Heart right ventricle (tissue), 16 donors: ENCODE results near the gene AKAIN1. TPM values are rescaled to one million over a fixed set of nuclear protein-coding genes. Genes with fewer than 3 reads are reported as not detected.

Source experiments
- ATAC-seq, 8 donors: fragments of 200-7000 bp; cut with Tn5 transposase; one replicate each; pipeline ENCODE4 v1.9.1; 2020; ENCODE audit warnings: mild to moderate bottlenecking in 8 of 8, moderate library complexity in 8 of 8, moderate number of reproducible peaks in 1 of 8
- DNase-seq, 2 donors: peaks; one replicate each; pipeline ENCODE4 v3.0.0-alpha.2; 2020
- H3K27ac ChIP-seq, 10 donors: fragments of 200-600 bp; sonication (generic) in 2 of 10; one replicate each; pipeline versions ENCODE4 v1.5.0 to v1.8.0; 2020 to 2022; ENCODE audit warnings: mild to moderate bottlenecking in 3 of 10
- H3K27me3 ChIP-seq, 7 donors: fragments of 200-600 bp; one replicate each; pipeline ENCODE4 v1.8.0; 2021 to 2022; ENCODE audit warnings: mild to moderate bottlenecking in 2 of 7
- H3K36me3 ChIP-seq, 9 donors: fragments of 200-600 bp; sonication (generic) in 1 of 9; one replicate each; pipeline versions ENCODE4 v1.5.0 to v1.8.0; 2020 to 2022; ENCODE audit warnings: mild to moderate bottlenecking in 2 of 9
- H3K4me1 ChIP-seq, 9 donors: fragments of 200-600 bp; sonication (generic) in 1 of 9; one replicate each; pipeline versions ENCODE4 v1.5.0 to v1.8.0; 2020 to 2022; ENCODE audit warnings: mild to moderate bottlenecking in 4 of 9
- H3K4me3 ChIP-seq, 10 donors: fragments of 200-600 bp; sonication (generic) in 2 of 10; one replicate each; pipeline versions ENCODE4 v1.5.0 to v1.8.0; 2020 to 2022; ENCODE audit warnings: mild to moderate bottlenecking in 7 of 10, moderate library complexity in 2 of 10
- H3K9me3 ChIP-seq, 11 donors: fragments of 200-600 bp in 10 of 11; sonication (generic) in 2 of 11; one replicate each; pipeline versions ENCODE4 v1.5.0 to v1.8.0; 2013 to 2022; ENCODE audit warnings: mild to moderate bottlenecking in 2 of 11, control low read depth in 1 of 11, moderate library complexity in 1 of 11
- WGBS, 2 donors: extraction: QIAGEN DNeasy Blood & Tissue Kit; methylation state at CpG; one replicate each; pipeline ENCODE4 v1.1.7; 2013; ENCODE audit warnings: inconsistent platforms in 1 of 2; 5-methylcytosine and 5-hydroxymethylcytosine counted together
- intact Hi-C, 10 donors: fragments of 100-400 bp; cut with DNase I; formaldehyde crosslinking; loops; one replicate each; pipeline versions ENCODE4 v1.11.1 to v1.14.2; 2022
- polyA plus RNA-seq, 2 donors: library from polyadenylated mRNA; stranded (reverse); fragments of 200-250 nt; gene quantifications; one replicate each; pipeline ENCODE4 v1.2.3, GENCODE V29; 2013
- total RNA-seq, 10 donors: library from RNA; stranded (reverse); fragmentation: NEBNext Ultra II Directional in 3 of 10; extraction: Animal tissue kit (Norgen Biotek cat#: 25700) in 3 of 10; gene quantifications; one replicate each; pipeline versions ENCODE4 v1.2.1 to v1.2.4, GENCODE V29; 2021 to 2023
- TF ChIP-seq, protein P1 (sequence below), 9 donors: fragments of 200-600 bp; sonication (generic) in 2 of 9; IDR thresholded peaks; one replicate each; pipeline versions ENCODE4 v1.5.0 to v1.8.0; 2021 to 2022; ENCODE audit warnings: antibody characterized with exemption in 9 of 9, mild to moderate bottlenecking in 5 of 9, moderate library complexity in 1 of 9
- donor health status: Arrhythmogenic right ventricular cardiomyopathy.
- donor health status: ischemic (EF 13 %, LVEDD 7.1; RV severe dilation, severe dysfunction).
- donor health status: healthy with polysubstance abuse.
- donor health status: DM: no; HTN: yes; CAD: no.
- donor health status: DM: no; HTN: no; CAD: no.
- donor health status: ischemic (EF 25% LVEDD 6.9; RV normal size, moderate dysfunction).
- donor health status: ischemic (EF 25% LVEDD 5.7; RV mildly dilated, moderate dysfunction).
- donor health status: healthy.
- donor health status: DM: yes; HTN: yes; CAD: no.
- donor health status: Ischemic cardiomyopathy.
- donor health status: ischemic (EF 35%, LVEDD 5.7; RV mildly dilated, moderate dysfunction).
- donor health status: nonischemic (EF 11% LVEDD 7.7; RV severe dilation, severe dysfunction).
- donor health status: DM: yes; HTN: yes; CAD: no.
- donor health status: PGD.
- donor health status: ischemic (EF 29% LVEDD 5.4; RV normal size, mild dysfunction).
- donor health status: nonischemic (EF 23%, LVEDD 6.1; RV moderate dilation, normal function).

The AKAIN1 gene
- total and polyA plus RNA-seq, 12 donors, result not detected

DNA sequence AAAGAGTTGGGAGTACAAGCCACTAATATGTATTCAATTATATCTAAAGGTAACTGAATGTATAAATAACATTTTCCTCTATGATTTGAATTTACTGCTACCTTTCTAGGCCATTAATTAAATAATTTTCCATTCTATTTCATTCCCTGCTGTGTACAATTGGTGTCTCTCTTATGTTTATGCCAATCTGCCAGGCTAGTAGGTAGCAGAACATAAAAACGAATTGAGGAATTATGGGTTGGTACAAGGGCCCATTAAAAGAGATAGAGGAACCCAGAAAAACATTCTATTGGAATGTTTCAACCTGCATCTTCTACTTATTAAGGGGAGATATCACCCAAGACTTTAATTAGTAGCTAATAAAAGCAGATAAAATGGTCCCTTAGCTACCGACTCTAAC is 32.2 kb downstream of the AKAIN1 start:
- Histone ChIP-seq H3K36me3 (no peaks in the 10 kb centered on the region), H3K27ac (no peak overlapping the region), H3K4me1 (no peaks in the 10 kb centered on the region), H3K4me3 (no peak overlapping the region), H3K9me3 (no peaks in the 10 kb centered on the region), H3K27me3 (no peaks in the 10 kb centered on the region)
- intact Hi-C loops, result no loop called here
- DNase-seq (no peak), ATAC-seq (no peak)
- WGBS, 2 donors, result 60 to 68% methylated on average over 2 of the region's 2 CpGs
- TF ChIP-seq, protein P1, sequence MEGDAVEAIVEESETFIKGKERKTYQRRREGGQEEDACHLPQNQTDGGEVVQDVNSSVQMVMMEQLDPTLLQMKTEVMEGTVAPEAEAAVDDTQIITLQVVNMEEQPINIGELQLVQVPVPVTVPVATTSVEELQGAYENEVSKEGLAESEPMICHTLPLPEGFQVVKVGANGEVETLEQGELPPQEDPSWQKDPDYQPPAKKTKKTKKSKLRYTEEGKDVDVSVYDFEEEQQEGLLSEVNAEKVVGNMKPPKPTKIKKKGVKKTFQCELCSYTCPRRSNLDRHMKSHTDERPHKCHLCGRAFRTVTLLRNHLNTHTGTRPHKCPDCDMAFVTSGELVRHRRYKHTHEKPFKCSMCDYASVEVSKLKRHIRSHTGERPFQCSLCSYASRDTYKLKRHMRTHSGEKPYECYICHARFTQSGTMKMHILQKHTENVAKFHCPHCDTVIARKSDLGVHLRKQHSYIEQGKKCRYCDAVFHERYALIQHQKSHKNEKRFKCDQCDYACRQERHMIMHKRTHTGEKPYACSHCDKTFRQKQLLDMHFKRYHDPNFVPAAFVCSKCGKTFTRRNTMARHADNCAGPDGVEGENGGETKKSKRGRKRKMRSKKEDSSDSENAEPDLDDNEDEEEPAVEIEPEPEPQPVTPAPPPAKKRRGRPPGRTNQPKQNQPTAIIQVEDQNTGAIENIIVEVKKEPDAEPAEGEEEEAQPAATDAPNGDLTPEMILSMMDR (IDR thresholded peaks at IDR 0.05), result no peak

DNA sequence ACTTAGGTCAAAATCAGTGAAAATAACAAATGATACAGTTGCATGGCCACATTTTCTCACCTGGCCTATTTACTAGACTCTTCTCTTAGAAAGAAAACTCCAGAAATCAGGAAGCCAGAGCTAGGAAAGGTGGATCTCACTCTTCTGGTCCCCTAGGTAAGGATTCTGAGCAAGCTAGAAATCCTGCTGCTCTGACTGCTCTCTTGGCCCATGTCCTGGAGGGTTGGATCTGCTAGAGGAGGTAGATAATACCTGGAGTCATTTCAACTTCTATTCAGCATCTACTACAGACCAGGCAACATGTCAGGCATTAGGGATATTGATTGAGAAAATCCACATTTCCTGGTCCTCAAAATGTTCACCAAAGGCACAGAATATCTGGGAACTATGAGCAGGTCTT is 34.9 kb downstream of the AKAIN1 start:
- ATAC-seq (no peak), DNase-seq (no peak)
- no peaks in the 10 kb centered on the region for H3K27me3 ChIP-seq
- no peaks in the 10 kb centered on the region for H3K9me3 ChIP-seq
- no peak overlapping the region for H3K4me3 ChIP-seq
- intact Hi-C loops, result no loop called here
- no peak overlapping the region for H3K27ac ChIP-seq
- TF ChIP-seq, protein P1 (IDR thresholded peaks at IDR 0.05), result no peak
- no peaks in the 10 kb centered on the region for H3K4me1 ChIP-seq
- no peaks in the 10 kb centered on the region for H3K36me3 ChIP-seq

DNA sequence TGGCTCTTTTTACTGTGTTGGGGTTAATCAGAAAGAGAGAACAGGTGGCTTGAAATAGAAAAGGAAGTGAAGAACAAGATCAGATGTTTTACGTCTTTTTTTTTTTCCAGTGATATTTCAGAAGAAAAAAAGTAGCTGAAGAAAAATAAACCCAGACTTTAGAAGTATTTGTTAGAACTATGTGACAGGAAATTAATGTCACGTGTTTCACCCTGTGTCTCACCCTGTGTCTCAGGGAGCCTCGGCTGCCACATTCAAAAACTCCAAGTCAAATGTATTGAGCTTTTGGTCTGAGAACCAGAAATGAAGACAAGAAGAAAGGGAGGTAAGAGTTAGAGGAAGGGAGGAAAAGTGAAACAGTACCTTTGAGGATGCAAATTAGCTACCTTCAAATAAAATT is 38.0 kb downstream of the AKAIN1 start:
- no peak overlapping the region for H3K27ac ChIP-seq

DNA sequence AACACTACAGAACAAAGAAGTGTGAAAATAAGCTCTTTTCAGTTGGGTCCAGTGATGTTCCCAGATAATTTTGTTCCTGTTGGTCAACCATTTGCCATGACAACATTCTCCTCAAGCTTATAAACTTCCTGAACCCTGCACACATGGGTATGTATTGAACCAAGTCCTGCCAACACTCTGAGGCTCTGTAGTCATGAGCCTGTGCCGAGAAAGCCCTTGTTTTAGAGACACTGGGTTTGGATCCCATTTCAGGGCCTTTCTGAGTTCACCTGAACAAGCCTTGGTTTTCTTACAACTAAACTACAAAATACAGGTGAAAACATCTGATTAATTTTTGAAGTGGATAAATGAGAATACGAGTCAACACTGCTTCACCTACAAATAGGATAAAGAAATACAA is 38.5 kb downstream of the AKAIN1 start:
- Histone ChIP-seq H3K4me1 (peaks cover 0 to 22% (median 0%) of the 10 kb centered on the region in 9 donors), H3K4me3 (no peak overlapping the region), H3K27me3 (no peaks in the 10 kb centered on the region), H3K9me3 (no peaks in the 10 kb centered on the region), H3K36me3 (no peaks in the 10 kb centered on the region), H3K27ac (no peak overlapping the region)
- no peak for DNase-seq
- intact Hi-C loops, result no loop called here
- WGBS, 2 donors, result 67 to 84% methylated on average over 2 of the region's 2 CpGs
- TF ChIP-seq, protein P1 (IDR thresholded peaks at IDR 0.05), result no peak
- no peak for ATAC-seq

More for the DNA sequence above, 38.0 kb downstream of the AKAIN1 start:
- Histone ChIP-seq H3K9me3 (no peaks in the 10 kb centered on the region), H3K4me3 (no peak overlapping the region), H3K36me3 (no peaks in the 10 kb centered on the region), H3K27me3 (no peaks in the 10 kb centered on the region), H3K4me1 (peaks cover 0 to 22% (median 0%) of the 10 kb centered on the region in 9 donors)
- DNase-seq (no peak), ATAC-seq (no peak)
- TF ChIP-seq, protein P1 (IDR thresholded peaks at IDR 0.05), result no peak
- intact Hi-C loops, result no loop called here
- WGBS, 2 donors, result 43 to 59% methylated on average over 3 of the region's 3 CpGs

DNA sequence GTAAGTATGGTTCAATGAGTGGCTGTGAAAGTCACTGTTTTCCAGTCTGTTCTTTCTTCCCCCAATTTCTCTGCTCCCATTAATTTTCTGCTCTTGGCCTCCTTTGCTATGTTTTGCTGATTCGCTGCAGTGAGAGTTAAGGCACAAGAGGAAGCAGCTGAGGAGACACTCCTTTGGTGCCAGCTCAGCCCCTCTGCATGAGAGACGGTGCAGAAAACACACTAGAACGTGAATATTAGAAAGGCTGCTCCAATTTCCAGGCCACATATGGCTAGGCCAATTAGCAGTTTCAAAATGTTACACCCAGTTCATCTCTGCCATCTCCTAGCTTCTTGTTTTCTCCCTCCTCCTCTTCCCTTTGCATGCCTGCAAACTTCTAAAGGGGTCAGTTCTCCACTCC is 38.9 kb downstream of the AKAIN1 start:
- DNase-seq (no peak), ATAC-seq (no peak)
- Histone ChIP-seq H3K9me3 (no peaks in the 10 kb centered on the region), H3K36me3 (no peaks in the 10 kb centered on the region), H3K4me1 (peaks cover 0 to 22% (median 0%) of the 10 kb centered on the region in 9 donors), H3K27ac (no peak overlapping the region), H3K27me3 (no peaks in the 10 kb centered on the region), H3K4me3 (no peak overlapping the region)
- TF ChIP-seq, protein P1 (IDR thresholded peaks at IDR 0.05), result no peak
- intact Hi-C loops, result no loop called here
- 54 to 73% methylated on average over 3 of the region's 3 CpGs for WGBS, 2 donors
